SH-SY5Y (cell line): ENCODE measurements around the gene SLC22A13.

Experiments
- GATA2 ChIP-seq: IDR thresholded peaks from 2 replicates; pipeline ENCODE4 v1.6.1; 2011; ENCODE audit warnings: mild to moderate bottlenecking, low read depth, low read length
- GATA3 ChIP-seq: IDR thresholded peaks from 2 replicates; pipeline ENCODE4 v1.6.1; 2011; ENCODE audit warnings: low read depth, mild to moderate bottlenecking, low read length, moderate library complexity

DNA sequence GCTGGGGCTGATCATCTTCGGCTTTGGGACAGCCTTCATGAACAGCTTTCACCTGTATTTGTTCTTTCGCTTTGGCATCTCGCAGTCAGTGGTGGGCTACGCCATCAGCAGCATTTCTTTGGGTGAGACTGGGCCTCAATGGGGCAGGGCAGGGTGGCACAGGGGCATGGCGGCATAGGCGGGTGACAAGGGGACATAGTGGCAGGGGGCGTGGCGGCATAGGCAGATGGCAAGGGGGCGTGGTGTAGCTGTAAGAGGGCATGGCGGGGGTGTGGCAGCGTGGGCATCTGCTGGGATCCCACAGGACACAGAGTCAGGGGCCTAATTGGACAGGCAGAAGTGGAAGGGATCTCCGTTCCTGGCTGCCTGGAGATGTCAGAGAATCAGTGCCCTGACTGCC is 42.0 kb downstream of the SLC22A13 start:
- TF ChIP-seq GATA2: no peak
- TF ChIP-seq GATA3: no peak
